ENCODE measurements around the gene MYBBP1A. TPM values are rescaled to one million over a fixed set of nuclear protein-coding genes. Genes with fewer than 3 reads are reported as not detected.
"Not testable (repeated sequence)": the region's sequence is repeated elsewhere in the genome, so short reads cannot be mapped to it uniquely, and the experiment has no call there.

The MYBBP1A gene
- 10 to 100 TPM; 29.9 to 32.4 (median 31.5) TPM for polyA plus RNA-seq (ENCODE audit: insufficient read length in 3 of 3)

GRCh38 chr17:4554997-4555799 is at the start of gene MYBBP1A:
Gene MYBBP1A (minus strand): TSS chr17:4555384. CDS start chr17:4555324, 60 bp downstream.
- peak; percentile 85 to 93 (median 86) for DNase-seq (ENCODE audit: low read depth in 3 of 3, low spot score in 2 of 3)

- not testable (repeated sequence) for DNase-seq (ENCODE audit: low read depth in 3 of 3, low spot score in 2 of 3)
Measured at GRCh38 chr17:4604736-4605135, 49.6 kb upstream of the MYBBP1A start.

GRCh38 chr17:4604111-4604644 is 49.0 kb upstream of the MYBBP1A start:
- peak in 1 of 3 donors; percentile 42 for DNase-seq (ENCODE audit: low read depth in 3 of 3, low spot score in 2 of 3)

- DNase-seq (ENCODE audit: low read depth in 3 of 3, low spot score in 2 of 3), result no peak
Measured at GRCh38 chr17:4602041-4602440, 46.9 kb upstream of the MYBBP1A start.

- DNase-seq (ENCODE audit: low read depth in 3 of 3, low spot score in 2 of 3), result no peak
Measured at GRCh38 chr17:4601326-4601725, 46.1 kb upstream of the MYBBP1A start.

GRCh38 chr17:4600563-4600962 is 45.4 kb upstream of the MYBBP1A start:
- no peak for DNase-seq (ENCODE audit: low read depth in 3 of 3, low spot score in 2 of 3)

- DNase-seq (ENCODE audit: low read depth in 3 of 3, low spot score in 2 of 3), result no peak
Measured at GRCh38 chr17:4599505-4600281, 44.5 kb upstream of the MYBBP1A start.

- no peak for DNase-seq (ENCODE audit: low read depth in 3 of 3, low spot score in 2 of 3)
Measured at GRCh38 chr17:4598776-4599504, 43.8 kb upstream of the MYBBP1A start.

GRCh38 chr17:4597975-4598374 is 42.8 kb upstream of the MYBBP1A start:
- no peak for DNase-seq (ENCODE audit: low read depth in 3 of 3, low spot score in 2 of 3)

GRCh38 chr17:4596636-4597380 is 41.6 kb upstream of the MYBBP1A start:
- no peak for DNase-seq (ENCODE audit: low read depth in 3 of 3, low spot score in 2 of 3)

GRCh38 chr17:4595685-4596342 is 40.6 kb upstream of the MYBBP1A start:
- DNase-seq (ENCODE audit: low read depth in 3 of 3, low spot score in 2 of 3), result not testable (repeated sequence)

GRCh38 chr17:4594931-4595684 is 39.9 kb upstream of the MYBBP1A start:
- DNase-seq (ENCODE audit: low read depth in 3 of 3, low spot score in 2 of 3), result no peak

- no peak for DNase-seq (ENCODE audit: low read depth in 3 of 3, low spot score in 2 of 3)
Measured at GRCh38 chr17:4594406-4594805, 39.2 kb upstream of the MYBBP1A start.

- DNase-seq (ENCODE audit: low read depth in 3 of 3, low spot score in 2 of 3), result no peak
Measured at GRCh38 chr17:4593021-4593421, 37.8 kb upstream of the MYBBP1A start.

GRCh38 chr17:4592240-4593005 is 37.2 kb upstream of the MYBBP1A start:
- DNase-seq (ENCODE audit: low read depth in 3 of 3, low spot score in 2 of 3), result no peak

GRCh38 chr17:4591529-4591928 is 36.3 kb upstream of the MYBBP1A start:
- no peak for DNase-seq (ENCODE audit: low read depth in 3 of 3, low spot score in 2 of 3)

- no peak for DNase-seq (ENCODE audit: low read depth in 3 of 3, low spot score in 2 of 3)
Measured at GRCh38 chr17:4590981-4591453, 35.8 kb upstream of the MYBBP1A start.

- not testable (repeated sequence) for DNase-seq (ENCODE audit: low read depth in 3 of 3, low spot score in 2 of 3)
Measured at GRCh38 chr17:4590042-4590441, 34.9 kb upstream of the MYBBP1A start.
